Panc1 (cell line): Measurements from ENCODE around the gene RPS6KB2. TPM values are rescaled to one million over a fixed set of nuclear protein-coding genes. Genes with fewer than 3 reads are reported as not detected.
A peak's percentile ranks its signal among the peaks of the same experiment; 100 is the strongest.

Experiments used
- ATAC-seq: fragments of 200-7000 bp; cut with Tn5 transposase; 2 replicates; pipeline ENCODE4 v1.9.1; 2020; ENCODE audit warnings: mild to moderate bottlenecking, moderate library complexity
- BruUV-seq: library from RNA; stranded (reverse); fragments of 400-500 nt; replicated peaks from 2 replicates; lab custom pipeline; 2021; lab: Mats Ljungman, UMichigan
- CTCF ChIA-PET: fragments of 300-600 bp; sonication (Branson Sonifier 250); formaldehyde crosslinking; loops from one replicate; lab custom pipeline; 2022; ENCODE audit warnings: antibody characterized with exemption; lab: Charles Lee
- POLR2A ChIA-PET: fragments of 300-600 bp; sonication (Branson Sonifier 250); formaldehyde crosslinking; loops from one replicate; lab custom pipeline; 2022; ENCODE audit warnings: antibody characterized with exemption; lab: Charles Lee
- DNase-seq: peaks from one replicate; pipeline ENCODE4 v3.0.0-alpha.2; 2010; ENCODE audit warnings: low read depth, low spot score
- H3K27ac ChIP-seq: 2 replicates; pipeline ENCODE4 v1.5.1; 2011; ENCODE audit warnings: mild to moderate bottlenecking, low read length, inconsistent platforms
- H3K27me3 ChIP-seq: fragments of 200-500 bp; sonication (Bioruptor generic); 2 replicates; pipeline ENCODE4 v1.6.0; 2014; ENCODE audit warnings: low read length, inconsistent platforms; ENCODE audit not compliant: control insufficient read depth, insufficient read depth
- H3K36me3 ChIP-seq: fragments of 200-500 bp; sonication (Bioruptor generic); 2 replicates; pipeline ENCODE4 v1.5.1; 2014; ENCODE audit warnings: inconsistent platforms, mild to moderate bottlenecking, low read length, moderate library complexity; ENCODE audit not compliant: control insufficient read depth, insufficient read depth
- H3K4me1 ChIP-seq: 2 replicates; pipeline ENCODE4 v1.5.1; 2011; ENCODE audit warnings: inconsistent platforms, mild to moderate bottlenecking, low read length, moderate library complexity; ENCODE audit not compliant: control insufficient read depth, insufficient read depth
- H3K4me3 ChIP-seq, 2 experiments: 2 replicates each; pipeline ENCODE4 v1.5.1; 2011 to 2012; ENCODE audit warnings: low read depth in 2 of 2, low read length in 2 of 2, mild to moderate bottlenecking in 2 of 2, inconsistent platforms in 1 of 2, moderate library complexity in 1 of 2
- H3K9me3 ChIP-seq: fragments of 200-500 bp; sonication (Bioruptor generic); 2 replicates; pipeline ENCODE4 v1.5.1; 2014; ENCODE audit warnings: low read depth, mild to moderate bottlenecking, inconsistent platforms, low read length, moderate library complexity; ENCODE audit not compliant: control insufficient read depth, insufficient read depth
- POLR2AphosphoS5 ChIP-seq: IDR thresholded peaks from 2 replicates; pipeline ENCODE4 v1.6.1; 2012; ENCODE audit warnings: mild to moderate bottlenecking, low read depth, low read length, moderate library complexity
- SIN3A ChIP-seq: IDR thresholded peaks from 2 replicates; pipeline ENCODE4 v1.6.1; 2012; ENCODE audit warnings: low read depth, mild to moderate bottlenecking, low read length, moderate library complexity, borderline replicate concordance; ENCODE audit not compliant: insufficient read depth
- TCF7L2 ChIP-seq: IDR thresholded peaks from 2 replicates; pipeline ENCODE4 v1.6.1; 2011; ENCODE audit warnings: mild to moderate bottlenecking, low read depth, low read length, inconsistent platforms
- in situ Hi-C: cut with HindIII; loops from 2 replicates; pipeline ENCODE4 v1.10.0; 2016; ENCODE audit warnings: low sequenced_read_pairs, low pct_unique_long_range_greater_than_20kb
- intact Hi-C: fragments of 100-400 bp; cut with micrococcal nuclease; formaldehyde crosslinking; loops from one replicate; pipeline ENCODE4 v1.10.0; 2022; ENCODE audit not compliant: unreplicated experiment
- total RNA-seq: library from RNA; stranded (reverse); gene quantifications from one replicate; pipeline ENCODE4 v1.2.1, GENCODE V29; 2021; ENCODE audit not compliant: unreplicated experiment
- TF ChIP-seq, protein P1 (sequence below): fragments of 450-650 bp; IDR thresholded peaks from 2 replicates; pipeline ENCODE4 v1.5.1; 2017; ENCODE audit warnings: mild to moderate bottlenecking
- TF ChIP-seq, protein P2 (sequence below), 2 experiments: IDR thresholded peaks; 2 replicates each; pipeline ENCODE4 v1.6.1; 2011 to 2012; ENCODE audit warnings: low read depth in 2 of 2, control low read depth in 1 of 2, low read length in 1 of 2, mild to moderate bottlenecking in 1 of 2, moderate library complexity in 1 of 2; ENCODE audit not compliant: insufficient read depth in 1 of 2

RPS6KB2 gene
- total RNA-seq, 1 experiment from 2014 or later: 68.5 TPM

GRCh38 chr11:67482275-67482826 lies 54.1 kb downstream of the RPS6KB2 start:
- Histone ChIP-seq H3K27ac (peak overlapping the region; percentile 91), H3K9me3 (no peaks in the 10 kb centered on the region), H3K27me3 (no peaks in the 10 kb centered on the region), H3K4me1 (peaks cover 15% of the 10 kb centered on the region; the same call in 1 of the 2 replicates), H3K36me3 (no peaks in the 10 kb centered on the region), H3K4me3 (peak overlapping the region; percentile 66 to 89)
- in situ Hi-C loops (no loop called here), intact Hi-C loops (no loop called here)
- ChIA-PET POLR2A (interaction anchor here (0.6 kb wide), 1 partner anchor 69 kb away, joined by 3 read pairs; no protein-coding TSS in a partner anchor), CTCF (interaction anchor here (0.5 kb wide), 1 partner anchor 29 kb away, joined by 6 read pairs; no protein-coding TSS in a partner anchor)
- ATAC-seq: peak; percentile 6; the same call in 1 of the 2 replicates
- BruUV-seq: no TSS peak
- DNase-seq: no peak
- TF ChIP-seq SIN3A (no peak), POLR2AphosphoS5 (no peak), TCF7L2 (no peak)
- TF ChIP-seq, protein P1, sequence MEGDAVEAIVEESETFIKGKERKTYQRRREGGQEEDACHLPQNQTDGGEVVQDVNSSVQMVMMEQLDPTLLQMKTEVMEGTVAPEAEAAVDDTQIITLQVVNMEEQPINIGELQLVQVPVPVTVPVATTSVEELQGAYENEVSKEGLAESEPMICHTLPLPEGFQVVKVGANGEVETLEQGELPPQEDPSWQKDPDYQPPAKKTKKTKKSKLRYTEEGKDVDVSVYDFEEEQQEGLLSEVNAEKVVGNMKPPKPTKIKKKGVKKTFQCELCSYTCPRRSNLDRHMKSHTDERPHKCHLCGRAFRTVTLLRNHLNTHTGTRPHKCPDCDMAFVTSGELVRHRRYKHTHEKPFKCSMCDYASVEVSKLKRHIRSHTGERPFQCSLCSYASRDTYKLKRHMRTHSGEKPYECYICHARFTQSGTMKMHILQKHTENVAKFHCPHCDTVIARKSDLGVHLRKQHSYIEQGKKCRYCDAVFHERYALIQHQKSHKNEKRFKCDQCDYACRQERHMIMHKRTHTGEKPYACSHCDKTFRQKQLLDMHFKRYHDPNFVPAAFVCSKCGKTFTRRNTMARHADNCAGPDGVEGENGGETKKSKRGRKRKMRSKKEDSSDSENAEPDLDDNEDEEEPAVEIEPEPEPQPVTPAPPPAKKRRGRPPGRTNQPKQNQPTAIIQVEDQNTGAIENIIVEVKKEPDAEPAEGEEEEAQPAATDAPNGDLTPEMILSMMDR: no peak
- TF ChIP-seq, protein P2, sequence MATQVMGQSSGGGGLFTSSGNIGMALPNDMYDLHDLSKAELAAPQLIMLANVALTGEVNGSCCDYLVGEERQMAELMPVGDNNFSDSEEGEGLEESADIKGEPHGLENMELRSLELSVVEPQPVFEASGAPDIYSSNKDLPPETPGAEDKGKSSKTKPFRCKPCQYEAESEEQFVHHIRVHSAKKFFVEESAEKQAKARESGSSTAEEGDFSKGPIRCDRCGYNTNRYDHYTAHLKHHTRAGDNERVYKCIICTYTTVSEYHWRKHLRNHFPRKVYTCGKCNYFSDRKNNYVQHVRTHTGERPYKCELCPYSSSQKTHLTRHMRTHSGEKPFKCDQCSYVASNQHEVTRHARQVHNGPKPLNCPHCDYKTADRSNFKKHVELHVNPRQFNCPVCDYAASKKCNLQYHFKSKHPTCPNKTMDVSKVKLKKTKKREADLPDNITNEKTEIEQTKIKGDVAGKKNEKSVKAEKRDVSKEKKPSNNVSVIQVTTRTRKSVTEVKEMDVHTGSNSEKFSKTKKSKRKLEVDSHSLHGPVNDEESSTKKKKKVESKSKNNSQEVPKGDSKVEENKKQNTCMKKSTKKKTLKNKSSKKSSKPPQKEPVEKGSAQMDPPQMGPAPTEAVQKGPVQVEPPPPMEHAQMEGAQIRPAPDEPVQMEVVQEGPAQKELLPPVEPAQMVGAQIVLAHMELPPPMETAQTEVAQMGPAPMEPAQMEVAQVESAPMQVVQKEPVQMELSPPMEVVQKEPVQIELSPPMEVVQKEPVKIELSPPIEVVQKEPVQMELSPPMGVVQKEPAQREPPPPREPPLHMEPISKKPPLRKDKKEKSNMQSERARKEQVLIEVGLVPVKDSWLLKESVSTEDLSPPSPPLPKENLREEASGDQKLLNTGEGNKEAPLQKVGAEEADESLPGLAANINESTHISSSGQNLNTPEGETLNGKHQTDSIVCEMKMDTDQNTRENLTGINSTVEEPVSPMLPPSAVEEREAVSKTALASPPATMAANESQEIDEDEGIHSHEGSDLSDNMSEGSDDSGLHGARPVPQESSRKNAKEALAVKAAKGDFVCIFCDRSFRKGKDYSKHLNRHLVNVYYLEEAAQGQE (IDR thresholded peaks at IDR 0.05; ENCODE audit: insufficient read depth in 1 of 2, low read depth in 2 of 2, low read length in 1 of 2): no peak

- Histone ChIP-seq H3K4me3 (peak within 1 kb of the TSS; percentile 66 to 89), H3K36me3 (no peaks in the 10 kb centered on the region), H3K4me1 (peaks cover 15% of the 10 kb centered on the region; the same call in 1 of the 2 replicates), H3K27ac (peak within 1 kb of the TSS; percentile 91), H3K9me3 (no peaks in the 10 kb centered on the region), H3K27me3 (no peaks in the 10 kb centered on the region)
- POLR2A ChIA-PET: interaction anchor here (0.6 to 0.7 kb wide), 2 partner anchors 15 to 70 kb away, joined by 3 read pairs; no protein-coding TSS in a partner anchor
- ATAC-seq (peak; percentile 99), DNase-seq (peak; percentile 97)
- TF ChIP-seq POLR2AphosphoS5 (peak; percentile 71), SIN3A (no peak)
- TF ChIP-seq, protein P2 (IDR thresholded peaks at IDR 0.05; ENCODE audit: insufficient read depth in 1 of 2, low read depth in 2 of 2, low read length in 1 of 2): peak in 1 of 2 experiments; percentile 48; a peak in 1 of 4 replicates
- intact Hi-C loops: no loop called here
- TSS peak; percentile 91 for BruUV-seq
- in situ Hi-C loops: no loop called here
- CTCF ChIA-PET: interaction anchor here (0.5 kb wide), 1 partner anchor 500 kb away, joined by 6 read pairs; no protein-coding TSS in a partner anchor
Measured at GRCh38 chr11:67482827-67483798, 54.8 kb downstream of the RPS6KB2 start, which contains the start of gene AIP. Gene AIP, plus strand, starts transcription at chr11:67483026. Its CDS starts 133 bp downstream, at chr11:67483159.
